Testis (tissue), 3 donors: ENCODE results near the gene PTGS2. TPM values are rescaled to one million over a fixed set of nuclear protein-coding genes. Genes with fewer than 3 reads are reported as not detected.

ENCODE experiments used
- DNase-seq: peaks from one replicate; pipeline ENCODE4 v3.0.0-alpha.2; 2019
- H3K27ac ChIP-seq, 2 donors: fragments of 200-600 bp; sonication (generic); one replicate each; pipeline ENCODE4 v1.5.1; 2019
- H3K27me3 ChIP-seq: fragments of 200-600 bp; sonication (generic); one replicate; pipeline ENCODE4 v1.5.1; 2019
- H3K36me3 ChIP-seq: fragments of 200-600 bp; sonication (generic); one replicate; pipeline ENCODE4 v1.5.1; 2017; ENCODE audit warnings: low read depth; ENCODE audit errors: missing control alignments
- H3K4me1 ChIP-seq: fragments of 200-600 bp; sonication (generic); one replicate; pipeline ENCODE4 v1.5.1; 2019
- H3K4me3 ChIP-seq, 2 donors: fragments of 200-600 bp; sonication (generic); one replicate each; pipeline ENCODE4 v1.5.1; 2017 to 2019
- H3K9me3 ChIP-seq: fragments of 200-600 bp; sonication (generic); one replicate; pipeline ENCODE4 v1.5.1; 2017
- POLR2A ChIP-seq: fragments of 450-650 bp; IDR thresholded peaks from one replicate; pipeline ENCODE4 v1.6.1; 2017; ENCODE audit warnings: antibody characterized with exemption, mild to moderate bottlenecking, moderate library complexity
- WGBS, 2 donors: methylation state at CpG; one replicate each; pipeline ENCODE4 v1.1.5; 2018; 5-methylcytosine and 5-hydroxymethylcytosine counted together
- intact Hi-C: fragments of 100-400 bp; cut with DNase I; formaldehyde crosslinking; loops from one replicate; pipeline ENCODE4 v1.15.1; 2023; ENCODE audit warnings: low total_unique reads
- polyA plus RNA-seq: library from polyadenylated mRNA; stranded (reverse); fragments of 350-450 nt; fragmentation: Illumina TruSeq; extraction: RNeasy Lipid Tissue Mini Kit (QIAGEN cat#74804); gene quantifications from one replicate; pipeline ENCODE4 v1.2.3, GENCODE V29; 2014; ENCODE audit warnings: low read depth, low replicate concordance; ENCODE audit not compliant: insufficient read depth
- total RNA-seq, 2 donors: library from RNA; depleted of rRNA; stranded (reverse); fragments of >200 nt; gene quantifications; one replicate each; pipeline ENCODE4 v1.2.3, GENCODE V29; 2016
- TF ChIP-seq, protein P1 (sequence below), 3 experiments: fragments of 450-650 bp in 2 of 3; fragments of 200-600 bp in 1 of 3; sonication (generic) in 1 of 3; IDR thresholded peaks; one replicate each; pipeline ENCODE4 v1.5.1; 2016 to 2019; ENCODE audit warnings: antibody characterized with exemption in 3 of 3, mild to moderate bottlenecking in 2 of 3, moderate library complexity in 1 of 3

Gene PTGS2
- total and polyA plus RNA-seq, 3 donors from 2014 or later: 0.19 to 1.0 (median 0.75) TPM

DNA sequence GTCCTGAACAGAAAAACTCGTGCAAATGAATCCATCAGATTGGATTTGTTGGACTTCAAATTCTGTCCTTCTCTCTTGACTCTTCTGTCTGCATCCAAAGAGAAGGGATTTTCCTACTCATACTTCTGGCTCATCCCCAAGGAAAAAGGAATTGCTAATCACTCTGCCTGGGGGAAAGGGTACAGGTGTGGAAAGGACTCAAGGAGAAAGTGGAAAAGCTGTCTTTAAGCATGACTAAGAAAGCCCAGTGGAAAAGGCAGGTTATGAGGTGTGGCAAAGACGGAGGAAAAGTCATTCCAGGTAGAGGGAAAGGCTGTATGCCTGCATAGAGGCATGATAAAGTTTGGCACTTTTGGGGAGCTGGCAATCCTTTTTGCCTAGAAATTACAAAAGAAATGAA, 43.4 kb downstream of the PTGS2 start:
- Histone ChIP-seq H3K36me3 (no peaks in the 10 kb centered on the region), H3K4me3 (no peak overlapping the region), H3K27ac (no peak overlapping the region), H3K9me3 (no peaks in the 10 kb centered on the region), H3K4me1 (no peaks in the 10 kb centered on the region), H3K27me3 (no peaks in the 10 kb centered on the region)
- DNase-seq: no peak
- WGBS, 2 donors: 81 to 87% methylated on average over 2 of the region's 2 CpGs
- intact Hi-C loops: no loop called here
- TF ChIP-seq POLR2A: no peak
- TF ChIP-seq, protein P1, sequence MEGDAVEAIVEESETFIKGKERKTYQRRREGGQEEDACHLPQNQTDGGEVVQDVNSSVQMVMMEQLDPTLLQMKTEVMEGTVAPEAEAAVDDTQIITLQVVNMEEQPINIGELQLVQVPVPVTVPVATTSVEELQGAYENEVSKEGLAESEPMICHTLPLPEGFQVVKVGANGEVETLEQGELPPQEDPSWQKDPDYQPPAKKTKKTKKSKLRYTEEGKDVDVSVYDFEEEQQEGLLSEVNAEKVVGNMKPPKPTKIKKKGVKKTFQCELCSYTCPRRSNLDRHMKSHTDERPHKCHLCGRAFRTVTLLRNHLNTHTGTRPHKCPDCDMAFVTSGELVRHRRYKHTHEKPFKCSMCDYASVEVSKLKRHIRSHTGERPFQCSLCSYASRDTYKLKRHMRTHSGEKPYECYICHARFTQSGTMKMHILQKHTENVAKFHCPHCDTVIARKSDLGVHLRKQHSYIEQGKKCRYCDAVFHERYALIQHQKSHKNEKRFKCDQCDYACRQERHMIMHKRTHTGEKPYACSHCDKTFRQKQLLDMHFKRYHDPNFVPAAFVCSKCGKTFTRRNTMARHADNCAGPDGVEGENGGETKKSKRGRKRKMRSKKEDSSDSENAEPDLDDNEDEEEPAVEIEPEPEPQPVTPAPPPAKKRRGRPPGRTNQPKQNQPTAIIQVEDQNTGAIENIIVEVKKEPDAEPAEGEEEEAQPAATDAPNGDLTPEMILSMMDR (IDR thresholded peaks at IDR 0.05): no peak

DNA sequence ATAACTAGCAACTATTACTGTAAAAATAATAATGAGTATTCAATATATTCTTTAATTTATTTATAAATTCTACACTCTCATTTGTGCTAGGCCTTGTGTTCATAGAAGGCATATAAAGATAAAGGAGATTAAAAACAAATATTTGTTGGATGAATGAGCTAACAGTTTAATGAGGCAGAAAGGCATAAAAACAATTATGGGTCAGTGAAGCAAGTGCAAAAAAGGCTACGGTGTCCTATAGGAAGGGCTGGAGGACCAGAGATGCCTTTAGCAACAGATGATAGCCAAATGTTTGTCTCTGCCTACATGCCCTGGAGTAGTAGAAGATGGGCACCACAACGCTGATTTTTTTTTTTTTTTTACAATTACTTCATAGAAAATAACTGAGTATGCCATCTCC, 45.7 kb downstream of the PTGS2 start:
- H3K4me3 ChIP-seq: no peak overlapping the region
- no peaks in the 10 kb centered on the region for H3K9me3 ChIP-seq
- H3K36me3 ChIP-seq: no peaks in the 10 kb centered on the region
- DNase-seq: no peak
- H3K4me1 ChIP-seq: no peaks in the 10 kb centered on the region
- no peak overlapping the region for H3K27ac ChIP-seq
- 90 to 92% methylated on average over 2 of the region's 2 CpGs for WGBS, 2 donors
- no peaks in the 10 kb centered on the region for H3K27me3 ChIP-seq
- intact Hi-C loops: no loop called here
- TF ChIP-seq, protein P1 (IDR thresholded peaks at IDR 0.05): no peak
- no peak for TF ChIP-seq POLR2A

DNA sequence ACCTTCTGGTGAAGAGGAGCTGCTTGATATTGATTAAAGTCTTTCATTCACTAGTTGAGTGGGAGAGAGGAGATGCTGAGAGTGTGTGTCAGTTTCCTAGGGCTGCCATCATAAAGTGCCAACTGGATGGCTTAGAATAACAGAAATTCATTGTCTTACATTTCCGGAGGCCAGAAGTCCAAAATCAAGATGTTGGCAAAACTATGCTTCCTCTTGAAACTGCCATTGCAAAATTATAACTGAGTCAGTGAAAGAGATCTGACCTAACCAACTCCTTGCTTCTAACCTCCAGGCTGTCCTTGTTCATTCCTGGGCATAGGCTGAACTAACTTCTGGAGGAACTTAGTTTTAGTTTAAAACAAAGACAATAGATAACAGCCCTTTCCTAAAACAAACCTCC, 47.1 kb downstream of the PTGS2 start:
- intact Hi-C loops: no loop called here
- Histone ChIP-seq H3K27ac (no peak overlapping the region), H3K27me3 (no peaks in the 10 kb centered on the region), H3K4me1 (no peaks in the 10 kb centered on the region), H3K9me3 (no peaks in the 10 kb centered on the region), H3K36me3 (no peaks in the 10 kb centered on the region), H3K4me3 (no peak overlapping the region)
- TF ChIP-seq, protein P1 (IDR thresholded peaks at IDR 0.05): no peak
- no peak for TF ChIP-seq POLR2A
- 85 to 88% methylated on average over 1 of the region's 1 CpG for WGBS, 2 donors
- no peak for DNase-seq

DNA sequence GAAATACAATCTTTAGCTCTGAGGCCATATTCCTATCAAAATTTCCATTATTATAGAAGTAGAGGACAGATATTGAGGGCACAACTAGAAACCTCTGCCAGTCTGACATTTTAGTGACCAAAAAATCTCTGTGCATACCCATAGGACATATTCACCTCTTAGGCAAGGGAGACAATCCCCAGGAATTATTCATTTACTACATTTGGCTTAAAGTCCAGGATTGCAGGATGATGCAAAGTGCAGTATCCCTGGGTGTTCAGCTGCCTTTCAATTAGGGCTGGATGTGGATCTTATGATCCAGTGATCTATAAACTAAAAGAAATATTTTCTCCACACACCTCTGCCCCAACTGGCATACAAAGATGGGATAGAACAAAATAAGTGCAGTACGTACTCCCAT, 50.9 kb downstream of the PTGS2 start:
- DNase-seq: no peak
- TF ChIP-seq, protein P1 (IDR thresholded peaks at IDR 0.05): no peak
- TF ChIP-seq POLR2A: no peak
- no peak overlapping the region for H3K27ac ChIP-seq
- WGBS, 2 donors: 98 to 100% methylated on average over 1 of the region's 1 CpG
- no peak overlapping the region for H3K4me3 ChIP-seq
- no peaks in the 10 kb centered on the region for H3K27me3 ChIP-seq
- no peaks in the 10 kb centered on the region for H3K36me3 ChIP-seq
- H3K4me1 ChIP-seq: no peaks in the 10 kb centered on the region
- H3K9me3 ChIP-seq: no peaks in the 10 kb centered on the region
- intact Hi-C loops: no loop called here

DNA sequence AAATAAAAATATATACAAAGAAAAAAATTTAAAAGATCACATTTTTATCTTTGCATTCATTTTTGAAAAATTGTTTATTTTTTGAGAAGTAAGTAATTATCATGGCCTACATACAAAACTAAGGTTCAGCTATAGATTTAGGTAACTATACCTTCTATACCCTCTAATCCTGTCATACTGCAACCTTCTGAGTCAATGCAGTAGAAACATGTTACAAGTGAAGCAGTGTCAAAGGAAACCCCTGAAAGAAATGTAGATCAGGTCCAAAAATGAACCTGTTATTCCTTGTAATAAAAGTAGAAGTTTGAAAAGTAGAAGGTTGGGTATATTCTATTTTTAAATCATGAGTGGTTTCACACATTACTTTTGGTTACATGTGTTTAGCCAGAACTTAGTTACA, 51.3 kb downstream of the PTGS2 start:
- Histone ChIP-seq H3K9me3 (no peaks in the 10 kb centered on the region), H3K4me1 (no peaks in the 10 kb centered on the region), H3K36me3 (no peaks in the 10 kb centered on the region), H3K27ac (no peak overlapping the region), H3K27me3 (no peaks in the 10 kb centered on the region), H3K4me3 (no peak overlapping the region)
- no peak for DNase-seq
- intact Hi-C loops: no loop called here
- TF ChIP-seq, protein P1 (IDR thresholded peaks at IDR 0.05): no peak
- TF ChIP-seq POLR2A: no peak
